Suprapubic skin (tissue), 4 donors: Measurements from ENCODE around the gene CAPN11. TPM values are rescaled to one million over a fixed set of nuclear protein-coding genes. Genes with fewer than 3 reads are reported as not detected.
A peak's percentile ranks its signal among the peaks of the same experiment; 100 is the strongest.

ENCODE experiments used
- DNase-seq, 2 donors: peaks; one replicate each; pipeline ENCODE4 v3.0.0-alpha.2; 2019; ENCODE audit warnings: low spot score in 2 of 2
- H3K27ac ChIP-seq: fragments of 200-600 bp; sonication (generic); one replicate; pipeline ENCODE4 v1.5.1; 2019
- H3K27me3 ChIP-seq: fragments of 200-600 bp; sonication (generic); one replicate; pipeline ENCODE4 v1.5.1; 2019
- H3K36me3 ChIP-seq: fragments of 200-600 bp; sonication (generic); one replicate; pipeline ENCODE4 v1.5.1; 2019
- H3K4me1 ChIP-seq: fragments of 200-600 bp; sonication (generic); one replicate; pipeline ENCODE4 v1.5.1; 2019
- H3K4me3 ChIP-seq: fragments of 200-600 bp; sonication (generic); one replicate; pipeline ENCODE4 v1.5.1; 2019; ENCODE audit warnings: mild to moderate bottlenecking
- H3K9me3 ChIP-seq: fragments of 200-600 bp; sonication (generic); one replicate; pipeline ENCODE4 v1.5.1; 2019
- EP300 ChIP-seq: sonication (generic); formaldehyde crosslinking; IDR thresholded peaks from one replicate; pipeline ENCODE4 v1.6.1; 2017; ENCODE audit warnings: antibody characterized with exemption
- POLR2A ChIP-seq, 2 donors: fragments of 450-650 bp; IDR thresholded peaks; one replicate each; pipeline ENCODE4 v1.6.1; 2017; ENCODE audit warnings: antibody characterized with exemption in 2 of 2, mild to moderate bottlenecking in 2 of 2, moderate library complexity in 2 of 2
- POLR2AphosphoS5 ChIP-seq, 3 donors: sonication (generic); formaldehyde crosslinking; IDR thresholded peaks; one replicate each; pipeline ENCODE4 v1.6.1; 2017; ENCODE audit warnings: antibody characterized with exemption in 3 of 3
- WGBS: methylation state at CpG from one replicate; pipeline ENCODE4 v1.1.5; 2018; 5-methylcytosine and 5-hydroxymethylcytosine counted together
- total RNA-seq, 4 donors: library from RNA; depleted of rRNA; stranded (reverse); fragments of >200 nt; gene quantifications; one replicate each; pipeline ENCODE4 v1.1.0, GENCODE V29; 2016
- TF ChIP-seq, protein P1 (sequence below), 2 donors: fragments of 200-600 bp in 1 of 2; fragments of 450-650 bp in 1 of 2; sonication (generic) in 1 of 2; IDR thresholded peaks; one replicate each; pipeline ENCODE4 v1.5.1; 2016 to 2019; ENCODE audit warnings: antibody characterized with exemption in 2 of 2, mild to moderate bottlenecking in 1 of 2, moderate library complexity in 1 of 2

CAPN11 gene
- total RNA-seq, 4 donors from 2014 or later = 0.45 to 2.5 (median 1.2) TPM

DNA sequence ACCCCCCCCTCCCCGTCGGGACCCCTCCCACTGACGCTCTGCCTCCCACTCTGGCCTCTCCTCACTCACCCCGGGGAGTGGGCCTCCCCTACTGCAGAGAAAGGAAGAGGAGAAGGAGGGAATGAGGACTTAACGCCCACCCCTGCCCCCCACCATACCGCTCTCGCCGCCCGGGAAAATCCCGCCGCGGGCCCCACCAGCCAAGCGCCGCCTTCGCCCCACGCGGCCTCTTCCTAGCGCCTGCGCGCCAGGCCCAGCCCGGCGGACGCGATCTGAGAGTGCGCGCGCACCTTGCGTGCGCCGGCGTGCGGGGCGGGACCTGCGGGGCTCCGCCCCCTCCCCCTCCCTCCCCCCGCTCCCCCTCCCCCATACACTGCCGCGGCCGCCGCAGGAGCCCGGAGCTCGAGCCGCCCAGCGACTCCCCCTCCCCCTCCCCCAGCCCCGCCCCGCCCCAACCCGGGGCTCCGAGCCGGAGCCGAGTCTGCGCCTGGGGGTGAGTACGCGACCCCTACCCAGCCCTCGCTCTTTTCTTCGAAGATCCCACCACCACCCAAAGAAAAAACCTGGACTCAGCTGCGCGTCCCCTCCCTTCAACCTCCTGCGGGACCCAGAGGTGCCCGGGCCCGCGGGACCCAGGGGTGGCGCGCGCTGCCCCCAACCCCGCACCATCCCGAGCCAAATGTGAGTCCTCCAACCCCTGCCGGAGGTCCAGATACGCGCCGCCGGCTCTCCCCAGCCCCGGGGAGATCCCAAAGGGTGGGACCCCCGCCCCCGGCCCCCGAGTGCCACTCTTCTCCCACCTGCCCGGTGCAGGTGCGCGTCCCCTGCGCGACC lies 31.2 kb upstream of the CAPN11 start, which contains the start of the genes MRPL14 and TMEM63B:
Gene MRPL14, minus strand, starts transcription at position 267 of the 834 bp plus-strand sequence. CDS start 10,841 bp downstream, outside the sequence.
Gene TMEM63B, plus strand, starts transcription at position 369 of the 834 bp plus-strand sequence. CDS start 7,031 bp downstream, outside the sequence.
- no peak for TF ChIP-seq POLR2AphosphoS5 (IDR thresholded peaks at IDR 0.05)
- peak in 1 of 2 donors; percentile 47 for TF ChIP-seq POLR2A (IDR thresholded peaks at IDR 0.05)
- no peaks in the 10 kb centered on the region for H3K27me3 ChIP-seq
- H3K27ac ChIP-seq = peak within 1 kb of the TSS; percentile 93
- H3K36me3 ChIP-seq = no peaks in the 10 kb centered on the region
- DNase-seq = peak in 1 of 2 donors; percentile 90
- H3K9me3 ChIP-seq = no peaks in the 10 kb centered on the region
- no CpG with 5 or more reads among the region's 80 CpGs for WGBS
- peak within 1 kb of the TSS; percentile 75 for H3K4me3 ChIP-seq
- peaks cover 61% of the 10 kb centered on the region for H3K4me1 ChIP-seq

DNA sequence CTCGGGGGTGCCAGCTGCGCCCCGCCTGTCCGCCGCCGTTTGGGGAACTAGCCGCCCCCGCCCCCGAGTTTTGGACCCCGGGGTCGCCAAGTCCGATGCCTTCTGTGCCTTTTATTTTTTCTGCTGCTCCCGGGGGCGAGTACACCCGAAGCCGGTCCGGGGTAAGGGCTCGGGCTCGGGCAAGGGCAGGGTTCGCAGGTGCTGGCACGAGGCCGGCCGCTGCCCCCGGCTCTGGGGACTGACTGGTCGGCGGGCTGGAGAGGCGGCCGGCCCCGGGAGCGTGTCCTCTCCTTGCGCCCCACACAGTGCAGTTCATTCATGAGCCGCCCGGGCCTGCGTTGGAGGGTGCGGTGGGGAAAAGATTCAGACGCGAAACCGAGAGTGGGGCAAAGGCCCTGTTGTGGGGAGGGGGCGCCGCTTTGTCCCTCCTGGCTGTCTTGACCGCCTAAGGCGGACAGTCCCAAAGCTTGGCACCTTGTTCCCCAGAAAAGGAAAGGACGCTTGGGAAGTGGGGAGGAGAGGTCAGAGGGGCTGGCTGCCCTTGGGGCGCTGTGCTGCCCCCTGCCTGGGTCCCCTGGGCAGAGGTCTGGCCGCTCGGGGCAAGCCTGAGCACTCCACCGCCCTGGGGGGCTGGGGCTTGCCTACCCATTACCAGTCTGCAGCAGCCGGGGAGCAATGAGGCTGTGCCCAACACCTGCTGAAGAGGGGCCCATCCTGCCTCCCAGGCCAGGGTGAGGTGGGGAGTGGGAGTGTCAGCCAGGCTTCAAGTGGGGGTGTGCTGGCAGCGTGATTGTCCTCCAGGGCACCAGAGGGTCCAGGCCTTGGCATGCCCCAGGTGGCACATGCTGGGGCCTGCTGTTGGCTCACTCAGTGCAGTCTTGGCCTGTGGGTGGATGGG lies 30.4 kb upstream of the CAPN11 start:
- Histone ChIP-seq H3K4me3 (peak overlapping the region; percentile 75), H3K4me1 (peaks cover 64% of the 10 kb centered on the region), H3K27ac (peak overlapping the region; percentile 93), H3K36me3 (no peaks in the 10 kb centered on the region), H3K27me3 (no peaks in the 10 kb centered on the region), H3K9me3 (no peaks in the 10 kb centered on the region)
- WGBS = under 1% methylated on average over 24 of the region's 49 CpGs
- TF ChIP-seq EP300 (no peak), POLR2A (IDR thresholded peaks at IDR 0.05) (no peak)
- TF ChIP-seq, protein P1, sequence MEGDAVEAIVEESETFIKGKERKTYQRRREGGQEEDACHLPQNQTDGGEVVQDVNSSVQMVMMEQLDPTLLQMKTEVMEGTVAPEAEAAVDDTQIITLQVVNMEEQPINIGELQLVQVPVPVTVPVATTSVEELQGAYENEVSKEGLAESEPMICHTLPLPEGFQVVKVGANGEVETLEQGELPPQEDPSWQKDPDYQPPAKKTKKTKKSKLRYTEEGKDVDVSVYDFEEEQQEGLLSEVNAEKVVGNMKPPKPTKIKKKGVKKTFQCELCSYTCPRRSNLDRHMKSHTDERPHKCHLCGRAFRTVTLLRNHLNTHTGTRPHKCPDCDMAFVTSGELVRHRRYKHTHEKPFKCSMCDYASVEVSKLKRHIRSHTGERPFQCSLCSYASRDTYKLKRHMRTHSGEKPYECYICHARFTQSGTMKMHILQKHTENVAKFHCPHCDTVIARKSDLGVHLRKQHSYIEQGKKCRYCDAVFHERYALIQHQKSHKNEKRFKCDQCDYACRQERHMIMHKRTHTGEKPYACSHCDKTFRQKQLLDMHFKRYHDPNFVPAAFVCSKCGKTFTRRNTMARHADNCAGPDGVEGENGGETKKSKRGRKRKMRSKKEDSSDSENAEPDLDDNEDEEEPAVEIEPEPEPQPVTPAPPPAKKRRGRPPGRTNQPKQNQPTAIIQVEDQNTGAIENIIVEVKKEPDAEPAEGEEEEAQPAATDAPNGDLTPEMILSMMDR (IDR thresholded peaks at IDR 0.05) = peak in 1 of 2 donors; percentile 9
- peak in 1 of 2 donors; percentile 77 for DNase-seq

DNA sequence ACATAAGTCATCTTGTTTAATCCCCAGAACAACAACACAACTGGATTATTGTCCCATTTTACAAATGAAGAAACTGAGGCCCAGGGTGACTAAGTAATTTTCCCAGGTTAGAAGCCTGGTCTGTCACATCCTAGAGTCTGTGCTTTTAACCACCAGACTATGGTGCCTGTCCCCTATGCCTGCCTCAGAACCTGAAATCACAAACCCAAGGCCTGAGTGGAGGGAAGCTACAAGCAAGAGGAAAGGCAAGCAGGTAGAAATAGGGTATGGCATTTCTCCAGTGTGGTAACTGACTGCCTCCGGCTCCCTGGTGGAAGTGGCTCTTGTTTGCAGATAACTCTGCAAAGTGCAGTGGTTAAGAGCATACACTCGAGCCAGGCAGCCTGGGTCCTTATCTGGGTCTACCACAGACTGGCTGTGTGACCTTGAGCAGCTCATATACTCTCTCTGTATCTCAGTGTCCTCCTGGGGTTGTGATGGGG lies 28.7 kb upstream of the CAPN11 start:
- TF ChIP-seq EP300 (no peak), POLR2A (IDR thresholded peaks at IDR 0.05) (no peak), POLR2AphosphoS5 (IDR thresholded peaks at IDR 0.05) (no peak)
- TF ChIP-seq, protein P1 (IDR thresholded peaks at IDR 0.05) = no peak
- Histone ChIP-seq H3K9me3 (no peaks in the 10 kb centered on the region), H3K36me3 (peaks cover 6% of the 10 kb centered on the region), H3K4me3 (no peak overlapping the region), H3K27me3 (no peaks in the 10 kb centered on the region), H3K27ac (no peak overlapping the region), H3K4me1 (peaks cover 58% of the 10 kb centered on the region)
- whole genome bisulfite sequencing = 93% methylated on average over 2 of the region's 2 CpGs
- DNase-seq = no peak

DNA sequence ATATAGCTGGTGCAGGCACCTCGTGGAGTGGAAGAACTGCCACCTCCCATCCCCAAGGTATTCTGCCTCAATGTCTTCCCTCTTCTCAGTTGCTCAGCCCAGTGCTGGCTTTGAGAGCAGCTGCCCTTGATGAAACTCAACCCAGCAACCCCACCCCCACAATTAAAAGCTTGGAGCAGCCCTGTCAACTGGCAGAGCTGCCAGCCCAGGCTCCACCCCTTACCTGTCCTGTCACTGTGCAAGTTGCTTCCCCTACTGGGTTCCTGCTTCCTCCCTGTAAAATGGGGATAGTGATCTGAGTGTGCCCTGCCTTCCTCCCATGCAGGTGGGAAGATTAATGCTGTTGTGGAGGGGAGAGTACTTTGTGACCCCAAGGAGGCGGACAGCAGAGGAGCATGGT lies 26.7 kb upstream of the CAPN11 start:
- H3K4me1 ChIP-seq = peaks cover 44% of the 10 kb centered on the region
- no peaks in the 10 kb centered on the region for H3K9me3 ChIP-seq
- peaks cover 26% of the 10 kb centered on the region for H3K36me3 ChIP-seq
- H3K27ac ChIP-seq = no peak overlapping the region
- TF ChIP-seq EP300 (no peak), POLR2A (IDR thresholded peaks at IDR 0.05) (no peak), POLR2AphosphoS5 (IDR thresholded peaks at IDR 0.05) (no peak)
- TF ChIP-seq, protein P1 (IDR thresholded peaks at IDR 0.05) = no peak
- H3K27me3 ChIP-seq = no peaks in the 10 kb centered on the region
- DNase-seq = no peak
- no peak overlapping the region for H3K4me3 ChIP-seq
- 64% methylated on average over 2 of the region's 2 CpGs for WGBS

DNA sequence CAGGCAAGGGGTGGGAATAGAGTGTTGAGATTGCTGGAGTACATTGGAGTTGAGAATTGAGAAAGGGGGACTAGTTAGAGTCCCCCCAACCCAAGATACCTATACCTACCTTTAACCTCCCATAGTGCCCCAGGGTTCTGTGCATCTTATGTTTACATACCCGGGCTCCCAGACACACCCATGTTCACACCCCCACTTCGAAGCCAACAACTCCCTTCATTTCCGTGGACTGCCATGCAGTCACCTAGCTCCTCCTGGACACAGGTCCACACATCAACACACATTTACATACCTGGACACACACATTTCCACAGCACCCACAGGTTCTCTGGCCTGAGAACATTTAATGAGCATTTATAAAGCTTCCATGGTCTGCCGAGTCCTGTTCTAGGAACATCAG lies 26.1 kb upstream of the CAPN11 start:
- TF ChIP-seq EP300 = no peak
- TF ChIP-seq, protein P1 (IDR thresholded peaks at IDR 0.05) = no peak
- TF ChIP-seq POLR2AphosphoS5 (IDR thresholded peaks at IDR 0.05) = no peak
- no peak for TF ChIP-seq POLR2A (IDR thresholded peaks at IDR 0.05)
- H3K4me1 ChIP-seq = peaks cover 44% of the 10 kb centered on the region
- no peak overlapping the region for H3K4me3 ChIP-seq
- 57% methylated on average over 4 of the region's 4 CpGs for WGBS
- no peaks in the 10 kb centered on the region for H3K27me3 ChIP-seq
- no peak for DNase-seq
- peaks cover 32% of the 10 kb centered on the region for H3K36me3 ChIP-seq
- H3K27ac ChIP-seq = no peak overlapping the region
- no peaks in the 10 kb centered on the region for H3K9me3 ChIP-seq
